Endothelial cell of umbilical vein (primary cell): Measurements from ENCODE around the gene MCC.

Source experiments
- EZH2 ChIP-seq: IDR thresholded peaks from 2 replicates; pipeline ENCODE4 v1.6.1; 2012; ENCODE audit warnings: borderline replicate concordance, low read depth, mild to moderate bottlenecking, moderate library complexity, low read length, inconsistent platforms; ENCODE audit not compliant: severe bottlenecking
- FOS ChIP-seq: IDR thresholded peaks from 2 replicates; pipeline ENCODE4 v1.6.1; 2011; ENCODE audit warnings: mild to moderate bottlenecking, low read length, moderate library complexity, borderline replicate concordance; ENCODE audit not compliant: insufficient read depth
- GATA2 ChIP-seq: IDR thresholded peaks from 2 replicates; pipeline ENCODE4 v1.7.0; 2011; ENCODE audit warnings: low read depth, mild to moderate bottlenecking, moderate library complexity, mixed read lengths, low read length; ENCODE audit not compliant: insufficient read length, insufficient read depth
- MYC ChIP-seq: IDR thresholded peaks from one replicate; pipeline ENCODE4 v1.6.1; 2011; ENCODE audit warnings: mild to moderate bottlenecking, low read depth, low read length
- POLR2A ChIP-seq: IDR thresholded peaks from 2 replicates; pipeline ENCODE4 v1.6.1; 2012; ENCODE audit warnings: low read depth, mild to moderate bottlenecking, control low read depth, low read length
- POLR2AphosphoS5 ChIP-seq: IDR thresholded peaks from 2 replicates; pipeline ENCODE4 v1.6.1; 2012; ENCODE audit warnings: low read depth, mild to moderate bottlenecking, control low read depth, low read length, moderate library complexity; ENCODE audit not compliant: insufficient read depth
- TF ChIP-seq, protein P1 (sequence below), 2 donors: IDR thresholded peaks; 1 replicate in 1 of 2; 2 replicates in 1 of 2; pipeline ENCODE4 v1.5.1; 2011; ENCODE audit warnings: low read length in 2 of 2, mild to moderate bottlenecking in 2 of 2, moderate library complexity in 2 of 2, control low read depth in 1 of 2, inconsistent platforms in 1 of 2, low read depth in 1 of 2; ENCODE audit not compliant: insufficient read depth in 1 of 2; ENCODE audit errors: extremely low read depth in 1 of 2

DNA sequence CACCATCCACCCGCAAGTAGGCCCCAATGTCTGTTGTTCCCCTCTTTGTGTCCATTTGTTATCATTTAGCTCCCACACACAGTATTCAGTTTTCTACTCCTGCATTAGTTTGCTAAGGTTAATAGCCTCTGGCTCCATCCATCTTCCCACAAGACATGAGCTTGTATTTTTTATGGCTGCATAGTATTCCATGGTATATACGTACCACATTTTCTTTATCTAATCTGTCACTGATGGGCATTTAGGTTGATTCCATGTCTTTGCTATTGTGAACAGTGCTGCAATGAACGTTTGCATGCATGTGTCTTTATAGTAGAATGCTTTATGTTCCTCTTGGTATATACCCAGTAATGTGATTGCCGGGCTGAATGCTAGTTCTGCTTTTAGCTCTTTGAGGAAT is 361.2 kb downstream of the MCC start:
- TF ChIP-seq, protein P1, sequence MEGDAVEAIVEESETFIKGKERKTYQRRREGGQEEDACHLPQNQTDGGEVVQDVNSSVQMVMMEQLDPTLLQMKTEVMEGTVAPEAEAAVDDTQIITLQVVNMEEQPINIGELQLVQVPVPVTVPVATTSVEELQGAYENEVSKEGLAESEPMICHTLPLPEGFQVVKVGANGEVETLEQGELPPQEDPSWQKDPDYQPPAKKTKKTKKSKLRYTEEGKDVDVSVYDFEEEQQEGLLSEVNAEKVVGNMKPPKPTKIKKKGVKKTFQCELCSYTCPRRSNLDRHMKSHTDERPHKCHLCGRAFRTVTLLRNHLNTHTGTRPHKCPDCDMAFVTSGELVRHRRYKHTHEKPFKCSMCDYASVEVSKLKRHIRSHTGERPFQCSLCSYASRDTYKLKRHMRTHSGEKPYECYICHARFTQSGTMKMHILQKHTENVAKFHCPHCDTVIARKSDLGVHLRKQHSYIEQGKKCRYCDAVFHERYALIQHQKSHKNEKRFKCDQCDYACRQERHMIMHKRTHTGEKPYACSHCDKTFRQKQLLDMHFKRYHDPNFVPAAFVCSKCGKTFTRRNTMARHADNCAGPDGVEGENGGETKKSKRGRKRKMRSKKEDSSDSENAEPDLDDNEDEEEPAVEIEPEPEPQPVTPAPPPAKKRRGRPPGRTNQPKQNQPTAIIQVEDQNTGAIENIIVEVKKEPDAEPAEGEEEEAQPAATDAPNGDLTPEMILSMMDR (IDR thresholded peaks at IDR 0.05; ENCODE audit: extremely low read depth in 1 of 2, insufficient read depth in 1 of 2, low read depth in 1 of 2, low read length in 2 of 2) = no peak
- TF ChIP-seq EZH2 (no peak), POLR2AphosphoS5 (no peak), POLR2A (no peak), MYC (no peak), GATA2 (no peak), FOS (no peak)
